ENCODE data around the gene GPA33. TPM values are rescaled to one million over a fixed set of nuclear protein-coding genes. Genes with fewer than 3 reads are reported as not detected.

GPA33 gene
- total and polyA plus RNA-seq, 2 donors from 2014 or later, result 0.28 TPM; not detected in 1

GRCh38 chr1:167056529-167057231 lies 33.5 kb downstream of the GPA33 start:
- Histone ChIP-seq H3K9me3 (ENCODE audit: control insufficient read depth in 2 of 3, insufficient read depth in 1 of 3, low read length in 3 of 3) (no peaks in the 10 kb centered on the region), H3K9ac (ENCODE audit: low read length in 3 of 3) (no peak overlapping the region), H3K27me3 (ENCODE audit: control insufficient read depth, insufficient read depth, low read length) (no peaks in the 10 kb centered on the region), H3K27ac (ENCODE audit: low read depth in 2 of 2, low read length in 2 of 2) (no peak overlapping the region), H3K36me3 (ENCODE audit: control insufficient read depth in 2 of 3, insufficient read depth in 3 of 3, low read length in 3 of 3) (no peaks in the 10 kb centered on the region), H3K4me1 (ENCODE audit: control insufficient read depth in 2 of 3, insufficient read depth in 2 of 3, low read depth in 1 of 3, low read length in 3 of 3) (no peaks in the 10 kb centered on the region), H3K4me3 (ENCODE audit: low read length in 3 of 3) (no peak overlapping the region)
- DNase-seq, result peak in 1 of 5 donors; percentile 39
- intact Hi-C loops (cut with DNase I), result loop anchor here (10.0 kb wide), 1 partner anchor 142 kb away; no protein-coding TSS in a partner anchor
- no peak for FAIRE-seq
- TF ChIP-seq CTCF (IDR thresholded peaks at IDR 0.05; ENCODE audit: borderline replicate concordance, extremely low read depth, insufficient read depth), result no peak

- Histone ChIP-seq H3K9me3 (ENCODE audit: control insufficient read depth in 2 of 3, insufficient read depth in 1 of 3, low read length in 3 of 3) (no peaks in the 10 kb centered on the region), H3K4me3 (ENCODE audit: low read length in 3 of 3) (no peak overlapping the region), H3K27ac (ENCODE audit: low read depth in 2 of 2, low read length in 2 of 2) (no peak overlapping the region), H3K4me1 (ENCODE audit: control insufficient read depth in 2 of 3, insufficient read depth in 2 of 3, low read depth in 1 of 3, low read length in 3 of 3) (no peaks in the 10 kb centered on the region), H3K36me3 (ENCODE audit: control insufficient read depth in 2 of 3, insufficient read depth in 3 of 3, low read length in 3 of 3) (no peaks in the 10 kb centered on the region), H3K9ac (ENCODE audit: low read length in 3 of 3) (no peak overlapping the region), H3K27me3 (ENCODE audit: control insufficient read depth, insufficient read depth, low read length) (no peaks in the 10 kb centered on the region)
- TF ChIP-seq CTCF (IDR thresholded peaks at IDR 0.05; ENCODE audit: borderline replicate concordance, extremely low read depth, insufficient read depth), result no peak
- FAIRE-seq (no peak), DNase-seq (no peak)
- intact Hi-C loops (cut with DNase I), result loop anchor here (10.0 kb wide), 1 partner anchor 140 kb away; no protein-coding TSS in a partner anchor
Measured at GRCh38 chr1:167054946-167055630, 35.1 kb downstream of the GPA33 start.

GRCh38 chr1:167054531-167054930 lies 35.6 kb downstream of the GPA33 start:
- H3K4me3 ChIP-seq (ENCODE audit: low read length in 3 of 3), result no peak overlapping the region
- intact Hi-C loops (cut with DNase I), result loop anchor here (10.0 kb wide), 1 partner anchor 140 kb away; no protein-coding TSS in a partner anchor
- no peaks in the 10 kb centered on the region for H3K4me1 ChIP-seq (ENCODE audit: control insufficient read depth in 2 of 3, insufficient read depth in 2 of 3, low read depth in 1 of 3, low read length in 3 of 3)
- no peak for TF ChIP-seq CTCF (IDR thresholded peaks at IDR 0.05; ENCODE audit: borderline replicate concordance, extremely low read depth, insufficient read depth)
- no peak for FAIRE-seq
- no peaks in the 10 kb centered on the region for H3K36me3 ChIP-seq (ENCODE audit: control insufficient read depth in 2 of 3, insufficient read depth in 3 of 3, low read length in 3 of 3)
- no peak for DNase-seq
- H3K27ac ChIP-seq (ENCODE audit: low read depth in 2 of 2, low read length in 2 of 2), result no peak overlapping the region
- H3K9ac ChIP-seq (ENCODE audit: low read length in 3 of 3), result no peak overlapping the region
- H3K27me3 ChIP-seq (ENCODE audit: control insufficient read depth, insufficient read depth, low read length), result no peaks in the 10 kb centered on the region
- no peaks in the 10 kb centered on the region for H3K9me3 ChIP-seq (ENCODE audit: control insufficient read depth in 2 of 3, insufficient read depth in 1 of 3, low read length in 3 of 3)

All from kidney (tissue), 14 donors.